H1 (cell line): ENCODE measurements around the gene CTTNBP2. TPM values are rescaled to one million over a fixed set of nuclear protein-coding genes. Genes with fewer than 3 reads are reported as not detected.

Source experiments
- CTCF ChIA-PET: fragments of 300-600 bp; sonication (Branson Sonifier 250); formaldehyde crosslinking; loops from one replicate; lab custom pipeline; 2021; ENCODE audit not compliant: partially characterized antibody; lab: Charles Lee
- POLR2A ChIA-PET: fragments of 300-600 bp; sonication (Branson Sonifier 250); formaldehyde crosslinking; loops from one replicate; lab custom pipeline; 2021; ENCODE audit warnings: inconsistent platforms; ENCODE audit not compliant: partially characterized antibody; lab: Charles Lee
- DNase-seq, 2 experiments: peaks; one replicate each; pipeline versions ENCODE4 v3.0.0 to v3.0.0-alpha.2; 2010 to 2022; ENCODE audit warnings: low spot score in 2 of 2, low read depth in 1 of 2, mixed read lengths in 1 of 2
- FAIRE-seq: peaks from 2 replicates; lab custom pipeline; 2011; peaks lifted over from hg19 to GRCh38; lab: Jason Lieb, UNC
- H2AFZ ChIP-seq: 2 replicates; pipeline ENCODE4 v1.8.1; 2012; ENCODE audit warnings: low read length, inconsistent platforms
- H2AK5ac ChIP-seq: 2 replicates; pipeline ENCODE4 v1.6.1; 2013; ENCODE audit warnings: low read depth, low read length
- H2BK120ac ChIP-seq: replicated peaks from 2 replicates; pipeline ENCODE3; 2013; ENCODE audit warnings: low read depth, low read length, inconsistent platforms
- H2BK12ac ChIP-seq: 2 replicates; pipeline ENCODE4 v1.6.1; 2013; ENCODE audit warnings: low read depth, low read length
- H2BK15ac ChIP-seq: 2 replicates; pipeline ENCODE4 v1.6.1; 2013; ENCODE audit warnings: low read length
- H2BK20ac ChIP-seq: 2 replicates; pipeline ENCODE4 v1.6.1; 2013; ENCODE audit warnings: low read length
- H2BK5ac ChIP-seq: 2 replicates; pipeline ENCODE4 v1.6.1; 2013; ENCODE audit warnings: low read depth, low read length
- H3K14ac ChIP-seq: 2 replicates; pipeline ENCODE4 v1.6.1; 2013; ENCODE audit warnings: inconsistent platforms; ENCODE audit not compliant: insufficient read length
- H3K18ac ChIP-seq: 2 replicates; pipeline ENCODE4 v1.6.1; 2013; ENCODE audit warnings: low read length; ENCODE audit errors: extremely low read depth
- H3K23ac ChIP-seq: 2 replicates; pipeline ENCODE4 v1.6.1; 2013; ENCODE audit warnings: inconsistent platforms; ENCODE audit not compliant: insufficient read length
- H3K23me2 ChIP-seq: 2 replicates; pipeline ENCODE4 v1.6.1; 2013; ENCODE audit warnings: low read depth, low read length
- H3K27ac ChIP-seq: 2 replicates; pipeline ENCODE4 v1.6.1; 2011; ENCODE audit warnings: low read depth, low read length, inconsistent platforms
- H3K27me3 ChIP-seq, 4 experiments: replicated peaks in 1 of 4; 1 replicate in 1 of 4; 2 replicates in 3 of 4; pipeline versions ENCODE4 v1.6.1 to v1.8.1; 2011 to 2013; ENCODE audit warnings: low read length in 3 of 4, mild to moderate bottlenecking in 3 of 4, inconsistent platforms in 2 of 4, mixed read lengths in 2 of 4, moderate library complexity in 1 of 4; ENCODE audit not compliant: control insufficient read depth in 3 of 4, insufficient read depth in 3 of 4; ENCODE audit errors: extremely low read depth in 1 of 4
- H3K36me3 ChIP-seq, 4 experiments: 2 replicates each; pipeline versions ENCODE4 v1.6.1 to v1.8.1; 2011 to 2013; ENCODE audit warnings: mild to moderate bottlenecking in 4 of 4, low read length in 3 of 4, moderate library complexity in 2 of 4, control low read depth in 1 of 4, inconsistent platforms in 1 of 4; ENCODE audit not compliant: insufficient read depth in 4 of 4, control insufficient read depth in 2 of 4
- H3K4ac ChIP-seq: replicated peaks from 2 replicates; pipeline ENCODE3; 2013; ENCODE audit warnings: low read length, low read depth, mixed read lengths, inconsistent platforms; ENCODE audit not compliant: insufficient read length
- H3K4me1 ChIP-seq, 4 experiments: replicated peaks in 1 of 4; 1 replicate in 1 of 4; 2 replicates in 3 of 4; pipeline versions ENCODE4 v1.6.1 to v1.8.1; 2011 to 2013; ENCODE audit warnings: low read length in 3 of 4, inconsistent platforms in 2 of 4, mixed read lengths in 1 of 4; ENCODE audit not compliant: insufficient read depth in 4 of 4, control insufficient read depth in 3 of 4
- H3K4me2 ChIP-seq, 2 experiments: 2 replicates each; pipeline versions ENCODE4 v1.6.1 to v1.8.1; 2011 to 2013; ENCODE audit warnings: low read depth in 2 of 2, low read length in 2 of 2, control low read depth in 1 of 2, inconsistent platforms in 1 of 2, mild to moderate bottlenecking in 1 of 2; ENCODE audit not compliant: insufficient read depth in 1 of 2
- H3K4me3 ChIP-seq, 4 experiments: fragments of 200-600, 300-600 bp in 1 of 4; sonication (generic), shearing (Covaris generic), sonication (Bioruptor Twin) in 1 of 4; 2 replicates each; pipeline versions ENCODE4 v1.5.1 to v1.8.1; 2011 to 2016; ENCODE audit warnings: low read length in 4 of 4, low read depth in 3 of 4, control low read depth in 2 of 4, inconsistent platforms in 2 of 4, mild to moderate bottlenecking in 2 of 4, mixed read lengths in 1 of 4, moderate library complexity in 1 of 4; ENCODE audit not compliant: insufficient read depth in 2 of 4; ENCODE audit errors: extremely low read depth in 1 of 4
- H3K56ac ChIP-seq: replicated peaks from 2 replicates; pipeline ENCODE3; 2013; ENCODE audit warnings: low read depth, mild to moderate bottlenecking, mixed read lengths, low read length, inconsistent platforms; ENCODE audit not compliant: insufficient read length
- H3K79me1 ChIP-seq: 2 replicates; pipeline ENCODE4 v1.6.1; 2013; ENCODE audit warnings: low read depth, low read length, control low read depth
- H3K79me2 ChIP-seq, 2 experiments: 2 replicates each; pipeline versions ENCODE4 v1.6.1 to v1.8.1; 2012 to 2013; ENCODE audit warnings: low read length in 2 of 2, mild to moderate bottlenecking in 2 of 2, inconsistent platforms in 1 of 2; ENCODE audit not compliant: insufficient read depth in 2 of 2, control insufficient read depth in 1 of 2
- H3K9ac ChIP-seq, 4 experiments: replicated peaks in 1 of 4; 1 replicate in 1 of 4; 2 replicates in 3 of 4; pipeline versions ENCODE4 v1.6.1 to v1.8.1; 2011 to 2013; ENCODE audit warnings: low read depth in 3 of 4, low read length in 3 of 4, control low read depth in 2 of 4, mild to moderate bottlenecking in 2 of 4, moderate library complexity in 2 of 4, inconsistent platforms in 1 of 4; ENCODE audit errors: extremely low read depth in 1 of 4
- H3K9me3 ChIP-seq, 2 experiments: 2 replicates each; pipeline versions ENCODE4 v1.6.1 to v1.8.1; 2012 to 2013; ENCODE audit warnings: mild to moderate bottlenecking in 2 of 2, moderate library complexity in 2 of 2, control low read depth in 1 of 2, inconsistent platforms in 1 of 2, low read depth in 1 of 2, low read length in 1 of 2, mixed read lengths in 1 of 2; ENCODE audit not compliant: insufficient read depth in 2 of 2
- H4K20me1 ChIP-seq, 2 experiments: replicated peaks in 1 of 2; 2 replicates each; pipeline versions ENCODE3 to v1.8.1; 2011 to 2013; ENCODE audit warnings: inconsistent platforms in 2 of 2, low read length in 2 of 2, mild to moderate bottlenecking in 1 of 2; ENCODE audit not compliant: insufficient read depth in 2 of 2, control insufficient read depth in 1 of 2
- H4K5ac ChIP-seq: 2 replicates; pipeline ENCODE4 v1.6.1; 2013; ENCODE audit warnings: low read length, low read depth, mixed read lengths, inconsistent platforms; ENCODE audit not compliant: insufficient read length
- H4K8ac ChIP-seq: 2 replicates; pipeline ENCODE4 v1.8.0; 2013; ENCODE audit warnings: mild to moderate bottlenecking, moderate library complexity, low read length, inconsistent platforms; ENCODE audit not compliant: insufficient read depth; ENCODE audit errors: extremely low read depth
- H4K91ac ChIP-seq: replicated peaks from 2 replicates; pipeline ENCODE3; 2013; ENCODE audit warnings: low read length, mixed read lengths, inconsistent platforms; ENCODE audit not compliant: insufficient read length
- BCL11A ChIP-seq, 2 experiments: IDR thresholded peaks; one replicate each; pipeline ENCODE4 v1.6.1; 2011; ENCODE audit warnings: low read depth in 2 of 2, low read length in 2 of 2, mild to moderate bottlenecking in 2 of 2
- CBX8 ChIP-seq: fragments of 300-800, 300-1000 bp; sonication (generic); IDR thresholded peaks from 2 replicates; pipeline ENCODE4 v1.7.1; 2016; ENCODE audit warnings: low read depth, low read length, borderline replicate concordance
- GTF2F1 ChIP-seq: IDR thresholded peaks from 2 replicates; pipeline ENCODE4 v1.6.1; 2012; ENCODE audit warnings: low read depth, low read length, improper control_type of control experiment, borderline replicate concordance
- HDAC2 ChIP-seq, 2 experiments: fragments of 300-600 bp in 1 of 2; sonication (generic) in 1 of 2; IDR thresholded peaks; 2 replicates each; pipeline ENCODE4 v1.6.1; 2011 to 2012; ENCODE audit warnings: low read depth in 2 of 2, low read length in 2 of 2, mild to moderate bottlenecking in 2 of 2, moderate library complexity in 2 of 2, borderline replicate concordance in 1 of 2, inconsistent platforms in 1 of 2
- MAFK ChIP-seq: IDR thresholded peaks from 2 replicates; pipeline ENCODE4 v1.6.1; 2012; ENCODE audit warnings: low read depth, mild to moderate bottlenecking, improper control_type of control experiment, low read length
- SP2 ChIP-seq: IDR thresholded peaks from 2 replicates; pipeline ENCODE4 v1.6.1; 2012; ENCODE audit warnings: mild to moderate bottlenecking, low read length, inconsistent platforms
- WGBS, 2 experiments: shearing (Covaris generic) in 1 of 2; methylation state at CpG; one replicate each; pipeline versions ENCODE4 v1.1.6 to v1.1.7; 2013 to 2015; ENCODE audit warnings: low lambda C conversion rate in 2 of 2, mixed read lengths in 2 of 2, inconsistent platforms in 1 of 2, low coverage in 1 of 2, missing lambda C conversion rate in 1 of 2; ENCODE audit not compliant: insufficient replicate concordance in 2 of 2, insufficient coverage in 1 of 2, insufficient read length in 1 of 2; ENCODE audit errors: extremely low coverage in 1 of 2, missing lambda C conversion rate in 1 of 2; 5-methylcytosine and 5-hydroxymethylcytosine counted together
- polyA plus RNA-seq, 7 experiments: library from polyadenylated mRNA; depleted of rRNA in 3 of 7; stranded (reverse) in 5 of 7; unstranded in 2 of 7; fragments of >200 nt in 5 of 7; fragments of 200-250 nt in 2 of 7; gene quantifications; 1 replicate in 5 of 7; 2 replicates in 1 of 7; 4 replicates in 1 of 7; pipeline versions ENCODE4 v1.2.1 to v1.2.3, GENCODE V29; 2011 to 2013; ENCODE audit warnings: missing spikeins in 2 of 7, mixed read lengths in 2 of 7
- total RNA-seq: library from RNA; stranded (reverse); fragmentation: NEBNext Ultra II Directional; extraction: Animal tissue kit (Norgen Biotek cat#: 25700); gene quantifications from 2 replicates; pipeline ENCODE4 v1.2.1, GENCODE V29; 2021

The CTTNBP2 gene
- total and polyA plus RNA-seq, 2 of the 8 experiments (the other 6 are each of a cell fraction or from before 2014, with no cell fraction given): 15.3 to 35.1 TPM

DNA sequence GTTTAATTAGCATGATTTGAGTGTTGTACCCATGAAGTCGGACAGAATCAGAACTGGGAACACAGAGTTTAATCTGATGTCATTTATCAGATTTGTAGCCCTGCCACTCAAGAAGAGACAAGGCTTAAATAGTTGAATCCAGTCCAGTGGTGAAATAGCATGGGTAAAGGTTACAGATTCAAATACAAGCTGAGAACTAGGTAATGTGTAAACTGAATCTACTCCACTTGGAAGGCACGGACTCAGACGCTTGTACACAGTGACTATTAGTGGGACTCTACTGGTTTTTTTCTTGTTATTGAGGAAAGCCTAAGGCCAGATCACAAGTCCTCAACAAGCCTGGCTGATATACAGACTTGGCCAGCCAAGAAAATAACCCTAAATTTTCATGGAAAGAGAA, 142.9 kb downstream of the CTTNBP2 start:
- Histone ChIP-seq H4K5ac (no peak overlapping the region), H3K27me3 (no peaks in the 10 kb centered on the region), H2AFZ (no peak overlapping the region), H2BK15ac (no peak overlapping the region), H2BK20ac (no peak overlapping the region), H4K8ac (no peak overlapping the region), H2BK12ac (no peak overlapping the region), H3K4me3 (no peak overlapping the region), H3K4me2 (no peak overlapping the region), H3K56ac (no peak overlapping the region), H2AK5ac (no peak overlapping the region), H4K20me1 (no peaks in the 10 kb centered on the region), H3K79me1 (no peaks in the 10 kb centered on the region), H4K91ac (no peak overlapping the region), H3K4me1 (no peaks in the 10 kb centered on the region), H3K27ac (no peak overlapping the region), H3K9me3 (no peaks in the 10 kb centered on the region), H3K79me2 (no peaks in the 10 kb centered on the region), H3K9ac (no peak overlapping the region), H3K4ac (no peak overlapping the region), H2BK5ac (no peak overlapping the region), H3K23me2 (no peaks in the 10 kb centered on the region), H3K36me3 (peaks cover 10 to 53% (median 24%) of the 10 kb centered on the region in 4 experiments), H3K14ac (no peak overlapping the region), H3K23ac (no peak overlapping the region), H2BK120ac (no peak overlapping the region), H3K18ac (no peak overlapping the region)
- WGBS, 2 experiments: 93% methylated on average over 3 of the region's 3 CpGs; no CpG with 5 or more reads in 1 of the 2 experiments
- DNase-seq (no peak), FAIRE-seq (no peak)
- ChIA-PET POLR2A (no interaction called here), CTCF (interaction anchor here (0.6 to 1.7 kb wide), 2 partner anchors 14 to 423 kb away, joined by 3 to 5 read pairs; no protein-coding TSS in a partner anchor)
- TF ChIP-seq MAFK: no peak
- TF ChIP-seq GTF2F1: no peak
- TF ChIP-seq SP2: no peak
- no peak for TF ChIP-seq HDAC2 (IDR thresholded peaks at IDR 0.05; ENCODE audit: borderline replicate concordance in 1 of 2, low read depth in 2 of 2, low read length in 2 of 2)
- no peak for TF ChIP-seq CBX8
- no peak for TF ChIP-seq BCL11A (IDR thresholded peaks at IDR 0.05; ENCODE audit: low read depth in 2 of 2, low read length in 2 of 2)
